OCI-LY1 (cell line): ENCODE results near the gene POLE4.

Source experiments
- H2AFZ ChIP-seq: fragments of 200-600 bp; sonication (generic), shearing (Covaris generic); 2 replicates; pipeline ENCODE4 v1.6.0; 2014; ENCODE audit warnings: antibody characterized with exemption, mild to moderate bottlenecking, low read length
- H3F3A ChIP-seq: fragments of 200-600 bp; sonication (generic), shearing (Covaris generic); 2 replicates; pipeline ENCODE4 v1.6.0; 2014; ENCODE audit warnings: mild to moderate bottlenecking, antibody characterized with exemption, low read length, moderate library complexity; ENCODE audit not compliant: insufficient read depth
- H3K27ac ChIP-seq: fragments of 200-600 bp; sonication (generic); 2 replicates; pipeline ENCODE4 v1.5.1; 2014; ENCODE audit warnings: low read length, mixed run types, mild to moderate bottlenecking, low read depth; ENCODE audit not compliant: poor library complexity, severe bottlenecking
- H3K27me3 ChIP-seq: fragments of 200-600 bp; sonication (generic); 2 replicates; pipeline ENCODE4 v1.6.0; 2014; ENCODE audit warnings: antibody characterized with exemption, mild to moderate bottlenecking, low read length, moderate library complexity; ENCODE audit not compliant: insufficient read depth
- H3K36me3 ChIP-seq: fragments of 200-600 bp; sonication (generic); 2 replicates; pipeline ENCODE4 v1.6.1; 2014; ENCODE audit warnings: mild to moderate bottlenecking, antibody characterized with exemption, low read length, moderate library complexity, mixed read lengths; ENCODE audit not compliant: insufficient read depth
- H3K4me1 ChIP-seq: fragments of 200-600 bp; sonication (generic); 2 replicates; pipeline ENCODE4 v1.5.1; 2014; ENCODE audit warnings: mild to moderate bottlenecking, low read length, moderate library complexity; ENCODE audit not compliant: insufficient read depth, severe bottlenecking
- H3K4me2 ChIP-seq: fragments of 200-600 bp; sonication (generic), shearing (Covaris generic); 2 replicates; pipeline ENCODE4 v1.6.1; 2014; ENCODE audit warnings: low read length
- H3K4me3 ChIP-seq: fragments of 200-600 bp; sonication (generic); 2 replicates; pipeline ENCODE4 v1.5.1; 2014; ENCODE audit warnings: low read length, low read depth, mild to moderate bottlenecking, mixed read lengths; ENCODE audit not compliant: poor library complexity, severe bottlenecking
- H3K79me2 ChIP-seq: fragments of 200-600 bp; shearing (Covaris generic); 2 replicates; pipeline ENCODE4 v1.6.1; 2016; ENCODE audit warnings: mixed run types, low read length, mixed read lengths; ENCODE audit not compliant: insufficient read depth
- H3K9ac ChIP-seq: fragments of 200-600 bp; sonication (generic), shearing (Covaris generic); 2 replicates; pipeline ENCODE4 v1.6.1; 2014; ENCODE audit warnings: mild to moderate bottlenecking, low read length, mixed read lengths
- H3K9me2 ChIP-seq: fragments of 200-600 bp; sonication (generic), shearing (Covaris generic); 2 replicates; pipeline ENCODE4 v1.6.1; 2014; ENCODE audit warnings: low read depth, mild to moderate bottlenecking, low read length, mixed read lengths
- H3K9me3 ChIP-seq: fragments of 200-600 bp; shearing (Covaris generic); 2 replicates; pipeline ENCODE4 v1.6.1; 2014; ENCODE audit warnings: low read length, mixed read lengths
- H4K20me1 ChIP-seq: fragments of 200-600 bp; sonication (generic), shearing (Covaris generic); 2 replicates; pipeline ENCODE4 v1.6.0; 2016; ENCODE audit warnings: mild to moderate bottlenecking, low read length; ENCODE audit not compliant: insufficient read depth
- EZH2 ChIP-seq: fragments of 200-600 bp; sonication (generic), shearing (Covaris generic); IDR thresholded peaks from 2 replicates; pipeline ENCODE4 v1.8.0; 2017; ENCODE audit warnings: borderline replicate concordance, mixed run types, mild to moderate bottlenecking, antibody characterized with exemption, low read length, moderate library complexity, mixed read lengths
- TF ChIP-seq, protein P1 (sequence below): fragments of 200-600 bp; sonication (generic), shearing (Covaris generic); IDR thresholded peaks from 2 replicates; pipeline ENCODE4 v1.5.1; 2017; ENCODE audit warnings: mild to moderate bottlenecking, antibody characterized with exemption, low read length, moderate library complexity, mixed read lengths

The POLE4 gene

DNA sequence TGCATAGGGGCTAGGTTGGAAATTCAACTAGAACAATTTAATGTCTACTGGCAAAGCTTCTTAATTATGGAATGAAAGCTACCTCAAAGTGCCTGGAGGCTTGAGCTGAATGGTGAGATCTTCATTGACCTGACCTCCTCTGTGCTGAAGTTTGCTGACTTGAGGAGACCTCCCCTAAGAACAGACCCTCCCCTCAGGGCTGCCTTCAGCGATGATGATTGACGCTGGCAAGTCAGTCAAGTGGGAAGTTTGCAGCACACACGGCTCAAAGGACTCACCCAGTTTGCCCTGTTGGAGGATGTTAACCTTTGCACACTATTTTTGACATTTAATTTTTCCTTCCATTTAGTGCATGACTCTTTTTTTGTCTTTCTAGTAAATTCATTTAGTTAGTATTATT lies 17.2 kb upstream of the POLE4 start:
- H4K20me1 ChIP-seq = no peaks in the 10 kb centered on the region
- no peaks in the 10 kb centered on the region for H3K36me3 ChIP-seq
- no peaks in the 10 kb centered on the region for H3K79me2 ChIP-seq
- no peaks in the 10 kb centered on the region for H3K9me3 ChIP-seq
- no peak overlapping the region for H3K4me3 ChIP-seq
- no peaks in the 10 kb centered on the region for H3K9me2 ChIP-seq
- H3K27me3 ChIP-seq = no peaks in the 10 kb centered on the region
- H3K27ac ChIP-seq = no peak overlapping the region
- H3K9ac ChIP-seq = no peak overlapping the region
- TF ChIP-seq, protein P1, sequence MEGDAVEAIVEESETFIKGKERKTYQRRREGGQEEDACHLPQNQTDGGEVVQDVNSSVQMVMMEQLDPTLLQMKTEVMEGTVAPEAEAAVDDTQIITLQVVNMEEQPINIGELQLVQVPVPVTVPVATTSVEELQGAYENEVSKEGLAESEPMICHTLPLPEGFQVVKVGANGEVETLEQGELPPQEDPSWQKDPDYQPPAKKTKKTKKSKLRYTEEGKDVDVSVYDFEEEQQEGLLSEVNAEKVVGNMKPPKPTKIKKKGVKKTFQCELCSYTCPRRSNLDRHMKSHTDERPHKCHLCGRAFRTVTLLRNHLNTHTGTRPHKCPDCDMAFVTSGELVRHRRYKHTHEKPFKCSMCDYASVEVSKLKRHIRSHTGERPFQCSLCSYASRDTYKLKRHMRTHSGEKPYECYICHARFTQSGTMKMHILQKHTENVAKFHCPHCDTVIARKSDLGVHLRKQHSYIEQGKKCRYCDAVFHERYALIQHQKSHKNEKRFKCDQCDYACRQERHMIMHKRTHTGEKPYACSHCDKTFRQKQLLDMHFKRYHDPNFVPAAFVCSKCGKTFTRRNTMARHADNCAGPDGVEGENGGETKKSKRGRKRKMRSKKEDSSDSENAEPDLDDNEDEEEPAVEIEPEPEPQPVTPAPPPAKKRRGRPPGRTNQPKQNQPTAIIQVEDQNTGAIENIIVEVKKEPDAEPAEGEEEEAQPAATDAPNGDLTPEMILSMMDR = no peak
- TF ChIP-seq EZH2 = no peak
- H2AFZ ChIP-seq = no peak overlapping the region
- H3F3A ChIP-seq = no peaks in the 10 kb centered on the region
- no peak overlapping the region for H3K4me2 ChIP-seq
- H3K4me1 ChIP-seq = no peaks in the 10 kb centered on the region

- Histone ChIP-seq H3K4me1 (no peaks in the 10 kb centered on the region), H3K36me3 (no peaks in the 10 kb centered on the region), H4K20me1 (no peaks in the 10 kb centered on the region), H3K4me2 (no peak overlapping the region), H3K9me2 (no peaks in the 10 kb centered on the region), H3K27ac (no peak overlapping the region), H2AFZ (no peak overlapping the region), H3K9me3 (no peaks in the 10 kb centered on the region), H3K27me3 (no peaks in the 10 kb centered on the region), H3F3A (no peaks in the 10 kb centered on the region), H3K79me2 (no peaks in the 10 kb centered on the region), H3K4me3 (no peak overlapping the region), H3K9ac (no peak overlapping the region)
- no peak for TF ChIP-seq EZH2
- TF ChIP-seq, protein P1 = no peak
Observed at GRCh38 chr2:74942263-74942662, 16.2 kb upstream of the POLE4 start.

GRCh38 chr2:74944987-74945787 lies 13.3 kb upstream of the POLE4 start:
- no peak for TF ChIP-seq EZH2
- TF ChIP-seq, protein P1 = no peak
- H2AFZ ChIP-seq = no peak overlapping the region

More at GRCh38 chr2:74944987-74945787, 13.3 kb upstream of the POLE4 start:
- no peaks in the 10 kb centered on the region for H3K27me3 ChIP-seq
- no peak overlapping the region for H3K4me3 ChIP-seq
- H3K79me2 ChIP-seq = no peaks in the 10 kb centered on the region
- no peaks in the 10 kb centered on the region for H3K36me3 ChIP-seq
- H3K27ac ChIP-seq = no peak overlapping the region
- no peak overlapping the region for H3K4me2 ChIP-seq
- no peaks in the 10 kb centered on the region for H3K9me2 ChIP-seq
- H3F3A ChIP-seq = no peaks in the 10 kb centered on the region
- H3K9me3 ChIP-seq = no peaks in the 10 kb centered on the region
- H3K4me1 ChIP-seq = no peaks in the 10 kb centered on the region
- H4K20me1 ChIP-seq = no peaks in the 10 kb centered on the region
- no peak overlapping the region for H3K9ac ChIP-seq
